ENCODE data around the gene EZR. TPM values are rescaled to one million over a fixed set of nuclear protein-coding genes. Genes with fewer than 3 reads are reported as not detected.

Gene EZR
- total and polyA plus RNA-seq, 2 of the 13 experiments (the other 11 are each of a cell fraction or from before 2014, with no cell fraction given), result 34.7 to 60.3 TPM

DNA sequence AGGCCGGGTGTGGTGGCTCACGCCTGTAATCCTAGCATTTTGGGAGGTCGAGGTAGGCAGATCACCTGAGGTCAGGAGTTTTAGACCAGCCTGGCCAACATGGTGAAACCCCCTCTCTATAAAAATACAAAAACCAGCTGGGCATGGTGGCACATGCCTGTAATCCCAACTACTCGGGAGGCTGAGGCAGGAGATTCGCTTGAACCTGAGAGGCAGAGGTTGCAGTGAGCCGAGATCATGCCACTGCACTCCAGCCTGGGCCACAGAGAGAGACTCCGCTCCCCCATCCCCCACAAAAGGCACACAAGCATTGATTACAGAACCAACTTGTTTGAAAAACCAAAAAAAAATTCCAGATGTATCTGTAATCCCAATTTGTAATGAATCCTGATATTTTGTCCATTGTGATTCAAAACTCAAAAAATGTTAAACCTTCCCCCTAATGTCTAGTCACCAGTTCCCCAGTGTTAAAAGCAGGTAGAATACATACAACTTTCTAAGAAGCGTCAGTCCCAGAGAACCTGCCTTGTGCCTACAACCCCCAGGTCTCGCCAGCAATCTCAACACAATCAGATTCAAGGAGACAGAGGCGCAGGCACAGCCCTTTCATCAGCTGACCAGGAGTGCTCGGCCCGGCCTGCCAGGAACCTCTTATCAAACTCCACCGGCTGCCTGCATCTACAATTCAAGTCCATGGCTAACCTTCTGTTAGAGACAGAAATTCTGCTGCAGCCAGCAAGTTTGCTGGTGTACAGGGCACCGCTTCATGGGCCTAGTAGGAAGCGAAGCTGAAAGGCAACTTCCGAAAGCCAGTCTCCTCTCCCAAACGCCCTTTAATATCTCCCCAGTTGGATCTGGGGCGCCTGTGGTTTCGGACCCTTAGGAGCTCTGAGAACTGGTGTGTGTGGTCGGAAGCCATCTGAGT lies 2.1 kb downstream of the EZR start (continued):
- TF ChIP-seq, protein P1, sequence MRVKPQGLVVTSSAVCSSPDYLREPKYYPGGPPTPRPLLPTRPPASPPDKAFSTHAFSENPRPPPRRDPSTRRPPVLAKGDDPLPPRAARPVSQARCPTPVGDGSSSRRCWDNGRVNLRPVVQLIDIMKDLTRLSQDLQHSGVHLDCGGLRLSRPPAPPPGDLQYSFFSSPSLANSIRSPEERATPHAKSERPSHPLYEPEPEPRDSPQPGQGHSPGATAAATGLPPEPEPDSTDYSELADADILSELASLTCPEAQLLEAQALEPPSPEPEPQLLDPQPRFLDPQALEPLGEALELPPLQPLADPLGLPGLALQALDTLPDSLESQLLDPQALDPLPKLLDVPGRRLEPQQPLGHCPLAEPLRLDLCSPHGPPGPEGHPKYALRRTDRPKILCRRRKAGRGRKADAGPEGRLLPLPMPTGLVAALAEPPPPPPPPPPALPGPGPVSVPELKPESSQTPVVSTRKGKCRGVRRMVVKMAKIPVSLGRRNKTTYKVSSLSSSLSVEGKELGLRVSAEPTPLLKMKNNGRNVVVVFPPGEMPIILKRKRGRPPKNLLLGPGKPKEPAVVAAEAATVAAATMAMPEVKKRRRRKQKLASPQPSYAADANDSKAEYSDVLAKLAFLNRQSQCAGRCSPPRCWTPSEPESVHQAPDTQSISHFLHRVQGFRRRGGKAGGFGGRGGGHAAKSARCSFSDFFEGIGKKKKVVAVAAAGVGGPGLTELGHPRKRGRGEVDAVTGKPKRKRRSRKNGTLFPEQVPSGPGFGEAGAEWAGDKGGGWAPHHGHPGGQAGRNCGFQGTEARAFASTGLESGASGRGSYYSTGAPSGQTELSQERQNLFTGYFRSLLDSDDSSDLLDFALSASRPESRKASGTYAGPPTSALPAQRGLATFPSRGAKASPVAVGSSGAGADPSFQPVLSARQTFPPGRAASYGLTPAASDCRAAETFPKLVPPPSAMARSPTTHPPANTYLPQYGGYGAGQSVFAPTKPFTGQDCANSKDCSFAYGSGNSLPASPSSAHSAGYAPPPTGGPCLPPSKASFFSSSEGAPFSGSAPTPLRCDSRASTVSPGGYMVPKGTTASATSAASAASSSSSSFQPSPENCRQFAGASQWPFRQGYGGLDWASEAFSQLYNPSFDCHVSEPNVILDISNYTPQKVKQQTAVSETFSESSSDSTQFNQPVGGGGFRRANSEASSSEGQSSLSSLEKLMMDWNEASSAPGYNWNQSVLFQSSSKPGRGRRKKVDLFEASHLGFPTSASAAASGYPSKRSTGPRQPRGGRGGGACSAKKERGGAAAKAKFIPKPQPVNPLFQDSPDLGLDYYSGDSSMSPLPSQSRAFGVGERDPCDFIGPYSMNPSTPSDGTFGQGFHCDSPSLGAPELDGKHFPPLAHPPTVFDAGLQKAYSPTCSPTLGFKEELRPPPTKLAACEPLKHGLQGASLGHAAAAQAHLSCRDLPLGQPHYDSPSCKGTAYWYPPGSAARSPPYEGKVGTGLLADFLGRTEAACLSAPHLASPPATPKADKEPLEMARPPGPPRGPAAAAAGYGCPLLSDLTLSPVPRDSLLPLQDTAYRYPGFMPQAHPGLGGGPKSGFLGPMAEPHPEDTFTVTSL (CRISPR knock-in tag; IDR thresholded peaks at IDR 0.05; ENCODE audit: borderline replicate concordance), result 0 out of 2 replicates have a peak, but pooled peaks have one; percentile 18
- TF ChIP-seq GABPB1 (CRISPR knock-in tag; IDR thresholded peaks at IDR 0.05), result 0 out of 2 replicates have a peak, but pooled peaks have one; percentile 19
- TF ChIP-seq, protein P2, sequence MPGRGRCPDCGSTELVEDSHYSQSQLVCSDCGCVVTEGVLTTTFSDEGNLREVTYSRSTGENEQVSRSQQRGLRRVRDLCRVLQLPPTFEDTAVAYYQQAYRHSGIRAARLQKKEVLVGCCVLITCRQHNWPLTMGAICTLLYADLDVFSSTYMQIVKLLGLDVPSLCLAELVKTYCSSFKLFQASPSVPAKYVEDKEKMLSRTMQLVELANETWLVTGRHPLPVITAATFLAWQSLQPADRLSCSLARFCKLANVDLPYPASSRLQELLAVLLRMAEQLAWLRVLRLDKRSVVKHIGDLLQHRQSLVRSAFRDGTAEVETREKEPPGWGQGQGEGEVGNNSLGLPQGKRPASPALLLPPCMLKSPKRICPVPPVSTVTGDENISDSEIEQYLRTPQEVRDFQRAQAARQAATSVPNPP (CRISPR knock-in tag; IDR thresholded peaks at IDR 0.05), result no peak
- TF ChIP-seq ZNF747 (CRISPR knock-in tag; IDR thresholded peaks at IDR 0.05; ENCODE audit: borderline replicate concordance), result no peak
- TF ChIP-seq ZBTB3 (CRISPR knock-in tag; IDR thresholded peaks at IDR 0.05; ENCODE audit: borderline replicate concordance, low read depth), result 0 out of 2 replicates have a peak, but pooled peaks have one; percentile 8
- TF ChIP-seq, protein P3, sequence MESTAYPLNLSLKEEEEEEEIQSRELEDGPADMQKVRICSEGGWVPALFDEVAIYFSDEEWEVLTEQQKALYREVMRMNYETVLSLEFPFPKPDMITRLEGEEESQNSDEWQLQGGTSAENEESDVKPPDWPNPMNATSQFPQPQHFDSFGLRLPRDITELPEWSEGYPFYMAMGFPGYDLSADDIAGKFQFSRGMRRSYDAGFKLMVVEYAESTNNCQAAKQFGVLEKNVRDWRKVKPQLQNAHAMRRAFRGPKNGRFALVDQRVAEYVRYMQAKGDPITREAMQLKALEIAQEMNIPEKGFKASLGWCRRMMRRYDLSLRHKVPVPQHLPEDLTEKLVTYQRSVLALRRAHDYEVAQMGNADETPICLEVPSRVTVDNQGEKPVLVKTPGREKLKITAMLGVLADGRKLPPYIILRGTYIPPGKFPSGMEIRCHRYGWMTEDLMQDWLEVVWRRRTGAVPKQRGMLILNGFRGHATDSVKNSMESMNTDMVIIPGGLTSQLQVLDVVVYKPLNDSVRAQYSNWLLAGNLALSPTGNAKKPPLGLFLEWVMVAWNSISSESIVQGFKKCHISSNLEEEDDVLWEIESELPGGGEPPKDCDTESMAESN (CRISPR knock-in tag; conservative IDR thresholded peaks at IDR 0.05), result 0 out of 2 replicates have a peak, but pooled peaks have one; percentile 22
- peak; percentile 12 for TF ChIP-seq PHF5A (CRISPR knock-in tag; IDR thresholded peaks at IDR 0.05; ENCODE audit: low read depth, unreplicated experiment)
